Measurements from ENCODE around the gene RIT2.

DNA sequence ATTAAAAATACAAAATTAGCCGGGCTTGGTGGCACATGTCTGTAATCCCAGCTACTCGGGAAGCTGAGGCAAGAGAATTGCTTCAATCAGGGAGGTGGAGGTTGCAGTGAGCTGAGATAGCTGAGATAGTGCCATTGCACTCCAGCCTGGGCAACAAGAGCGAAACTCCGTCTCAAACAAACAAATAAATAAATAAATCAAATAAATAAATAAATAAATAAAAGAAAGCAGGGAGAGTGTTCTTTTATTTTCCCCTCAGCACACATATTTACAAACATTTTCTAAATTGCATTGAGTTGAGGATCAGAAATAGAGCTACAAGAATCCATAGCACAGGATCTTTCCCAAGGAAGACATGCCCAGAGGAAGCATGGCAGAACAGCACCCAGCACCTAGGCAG, 71.9 kb downstream of the RIT2 start:
- TF ChIP-seq, protein P1, sequence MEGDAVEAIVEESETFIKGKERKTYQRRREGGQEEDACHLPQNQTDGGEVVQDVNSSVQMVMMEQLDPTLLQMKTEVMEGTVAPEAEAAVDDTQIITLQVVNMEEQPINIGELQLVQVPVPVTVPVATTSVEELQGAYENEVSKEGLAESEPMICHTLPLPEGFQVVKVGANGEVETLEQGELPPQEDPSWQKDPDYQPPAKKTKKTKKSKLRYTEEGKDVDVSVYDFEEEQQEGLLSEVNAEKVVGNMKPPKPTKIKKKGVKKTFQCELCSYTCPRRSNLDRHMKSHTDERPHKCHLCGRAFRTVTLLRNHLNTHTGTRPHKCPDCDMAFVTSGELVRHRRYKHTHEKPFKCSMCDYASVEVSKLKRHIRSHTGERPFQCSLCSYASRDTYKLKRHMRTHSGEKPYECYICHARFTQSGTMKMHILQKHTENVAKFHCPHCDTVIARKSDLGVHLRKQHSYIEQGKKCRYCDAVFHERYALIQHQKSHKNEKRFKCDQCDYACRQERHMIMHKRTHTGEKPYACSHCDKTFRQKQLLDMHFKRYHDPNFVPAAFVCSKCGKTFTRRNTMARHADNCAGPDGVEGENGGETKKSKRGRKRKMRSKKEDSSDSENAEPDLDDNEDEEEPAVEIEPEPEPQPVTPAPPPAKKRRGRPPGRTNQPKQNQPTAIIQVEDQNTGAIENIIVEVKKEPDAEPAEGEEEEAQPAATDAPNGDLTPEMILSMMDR (IDR thresholded peaks at IDR 0.05 in 8 of 11, conservative IDR thresholded peaks at IDR 0.05 in 3 of 11) = no peak
- TF ChIP-seq POLR2A (IDR thresholded peaks at IDR 0.05) = no peak

All from spleen (tissue), 7 donors.